GM18951 (cell line): ENCODE results near the gene KLHL26.
"Not testable (repeated sequence)": the region's sequence is repeated elsewhere in the genome, so short reads cannot be mapped to it uniquely, and the experiment has no call there.

Experiments
- POLR2A ChIP-seq: IDR thresholded peaks from 4 replicates; pipeline ENCODE4 v1.6.1; 2011; ENCODE audit warnings: mild to moderate bottlenecking; ENCODE audit not compliant: insufficient read length, insufficient read depth; ENCODE audit errors: extremely low read depth
- in situ Hi-C: fragments of 300-500 bp; cut with MboI; formaldehyde crosslinking; loops from one replicate; pipeline ENCODE4 v1.12.0; 2022; ENCODE audit warnings: low sequenced_read_pairs, mixed read lengths, inconsistent platforms; ENCODE audit not compliant: unreplicated experiment

Gene KLHL26

GRCh38 chr19:18636969-18637629 is at the start of gene KLHL26:
KLHL26 (plus strand) TSS chr19:18637028; CDS start chr19:18637055, 27 bp downstream.
- in situ Hi-C loops = no loop called here
- TF ChIP-seq POLR2A = peak; percentile 74

GRCh38 chr19:18587561-18587960 is 49.3 kb upstream of the KLHL26 start:
- TF ChIP-seq POLR2A = no peak
- in situ Hi-C loops = no loop called here

- TF ChIP-seq POLR2A = no peak
- in situ Hi-C loops = no loop called here
Observed at GRCh38 chr19:18587962-18588610, 48.7 kb upstream of the KLHL26 start.

- TF ChIP-seq POLR2A = peak; percentile 94
- in situ Hi-C loops = no loop called here
Observed at GRCh38 chr19:18588611-18589379, 48.0 kb upstream of the KLHL26 start, which contains the start of gene REX1BD. REX1BD (plus strand) TSS chr19:18588798; CDS start chr19:18588802, 4 bp downstream.

- TF ChIP-seq POLR2A = no peak
- in situ Hi-C loops = no loop called here
Observed at GRCh38 chr19:18589380-18590272, 47.2 kb upstream of the KLHL26 start.

GRCh38 chr19:18590273-18591272 is 46.3 kb upstream of the KLHL26 start:
- no peak for TF ChIP-seq POLR2A
- in situ Hi-C loops = no loop called here

- in situ Hi-C loops = no loop called here
- TF ChIP-seq POLR2A = no peak
Observed at GRCh38 chr19:18591735-18592385, 45.0 kb upstream of the KLHL26 start.

GRCh38 chr19:18592732-18593131 is 44.1 kb upstream of the KLHL26 start:
- in situ Hi-C loops = not testable (repeated sequence)

GRCh38 chr19:18593367-18594095 is 43.3 kb upstream of the KLHL26 start:
- in situ Hi-C loops = no loop called here
- TF ChIP-seq POLR2A = no peak

- TF ChIP-seq POLR2A = peak; percentile 25
- in situ Hi-C loops = no loop called here
Observed at GRCh38 chr19:18594096-18594823, 42.6 kb upstream of the KLHL26 start.
